Inferior parietal cortex (tissue), 1 donor: ENCODE measurements around the gene LRP2.
"Not testable (repeated sequence)": the region's sequence is repeated elsewhere in the genome, so short reads cannot be mapped to it uniquely, and the experiment has no call there.

ENCODE experiments used
- DNase-seq: peaks from one replicate; pipeline ENCODE4 v3.0.0-alpha.2; 2016; ENCODE audit errors: extremely low spot score

The LRP2 gene

DNA sequence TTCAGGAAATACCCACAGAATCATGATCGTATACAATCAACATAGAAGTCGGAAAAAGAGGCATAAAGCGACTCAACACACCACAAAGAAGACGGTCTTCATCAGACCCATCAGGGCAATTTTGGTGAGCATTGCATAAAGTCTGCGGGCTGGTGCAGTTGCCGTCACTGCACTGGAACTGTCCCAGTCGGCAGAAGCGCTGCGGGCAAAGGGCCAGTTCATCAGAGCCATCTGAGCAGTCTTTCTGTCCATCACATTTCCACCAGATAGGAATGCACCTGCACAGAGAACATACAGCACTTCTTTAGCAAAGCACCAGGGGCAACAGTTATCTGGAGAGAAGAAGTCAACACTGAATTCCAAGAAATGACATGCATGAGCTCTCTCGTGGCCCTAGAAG is 187.2 kb downstream of the LRP2 start:
- no peak for DNase-seq

DNA sequence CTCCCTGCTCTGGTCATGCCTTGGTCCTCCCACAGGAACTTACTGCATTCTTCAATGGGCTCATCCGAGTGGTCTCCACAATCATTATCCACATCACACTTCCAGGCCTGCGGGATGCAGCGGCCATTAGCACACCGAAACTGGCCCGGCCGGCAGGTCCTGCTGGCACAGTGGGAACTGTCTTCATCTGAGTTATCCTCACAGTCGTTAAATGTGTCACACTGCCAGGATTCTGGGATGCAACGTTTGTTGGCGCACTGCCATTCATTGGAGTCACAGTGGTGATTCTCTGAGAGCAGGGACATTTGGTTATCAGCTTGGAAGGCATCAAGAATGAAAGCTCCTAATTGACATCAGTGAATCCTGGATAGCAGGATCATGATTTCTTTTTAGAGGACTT is 188.5 kb downstream of the LRP2 start:
- DNase-seq, result no peak

GRCh38 chr2:169172914-169173313 is 189.4 kb downstream of the LRP2 start:
- no peak for DNase-seq

DNA sequence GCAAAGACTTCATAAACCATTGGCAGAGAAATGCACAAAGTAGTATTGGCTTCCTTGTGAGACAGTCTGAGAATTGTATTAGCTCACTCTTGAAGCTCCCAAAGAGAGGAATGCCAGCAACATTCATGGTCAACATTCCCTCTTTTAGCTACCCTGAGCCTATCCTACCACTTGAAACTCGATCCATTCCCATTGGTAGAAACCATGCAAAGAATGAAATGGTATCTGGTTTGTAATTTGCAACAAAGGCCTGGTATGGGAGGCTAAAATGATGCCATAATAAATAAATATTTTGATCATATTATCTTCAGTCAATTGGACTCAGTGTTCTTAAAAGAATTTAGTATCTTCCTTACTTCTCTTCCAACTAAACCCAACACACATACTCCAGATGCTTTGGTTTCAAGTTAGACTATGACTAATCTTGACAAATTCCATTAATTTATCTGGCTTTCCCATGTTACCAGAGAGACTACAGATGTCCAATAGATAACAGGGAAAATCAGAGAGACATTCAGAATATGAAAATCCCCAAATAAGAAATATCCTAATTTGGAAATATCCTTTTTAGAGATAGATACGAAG is 190.1 kb downstream of the LRP2 start:
- no peak for DNase-seq

DNA sequence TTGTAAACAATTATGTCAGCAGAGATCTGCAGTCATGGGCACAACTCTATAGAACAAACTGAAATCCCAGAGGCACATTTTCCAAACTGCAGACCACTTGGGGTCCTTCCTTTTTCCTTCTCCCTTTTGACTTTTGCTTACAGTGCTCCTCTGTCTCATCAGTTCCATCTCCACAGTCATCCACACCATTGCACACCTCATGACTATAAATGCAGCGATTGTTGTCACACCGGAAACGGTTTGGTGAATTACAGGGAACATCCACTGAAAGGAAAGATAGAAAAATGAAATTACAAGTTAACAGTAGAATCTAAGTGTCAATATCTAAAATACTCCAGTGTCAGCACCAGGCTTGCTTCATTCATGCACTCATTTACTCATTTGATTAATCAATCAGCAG is 196.5 kb downstream of the LRP2 start:
- DNase-seq, result no peak

GRCh38 chr2:169164311-169164710 is 198.0 kb downstream of the LRP2 start:
- DNase-seq, result no peak

DNA sequence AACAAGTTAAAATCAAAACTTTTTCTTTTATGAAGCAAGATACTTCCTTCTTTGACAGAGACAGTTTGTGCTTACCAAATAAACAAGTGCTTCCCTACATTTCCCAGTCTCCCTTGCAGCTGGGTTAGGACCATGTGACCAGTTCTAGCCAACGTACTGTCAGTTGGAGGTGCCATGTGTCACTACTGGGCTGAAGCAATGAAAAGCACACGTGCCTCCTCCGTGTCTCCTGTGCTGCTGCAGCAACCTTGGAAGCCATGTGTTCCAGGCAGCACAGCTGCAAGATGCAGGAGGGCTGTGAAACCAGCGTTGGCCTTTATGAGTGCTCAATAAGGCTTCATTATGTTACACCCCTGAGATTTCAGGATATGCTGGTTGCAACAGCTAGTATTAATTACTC is 199.7 kb downstream of the LRP2 start:
- no peak for DNase-seq

GRCh38 chr2:169160926-169161481 is 201.3 kb downstream of the LRP2 start:
- DNase-seq, result no peak

DNA sequence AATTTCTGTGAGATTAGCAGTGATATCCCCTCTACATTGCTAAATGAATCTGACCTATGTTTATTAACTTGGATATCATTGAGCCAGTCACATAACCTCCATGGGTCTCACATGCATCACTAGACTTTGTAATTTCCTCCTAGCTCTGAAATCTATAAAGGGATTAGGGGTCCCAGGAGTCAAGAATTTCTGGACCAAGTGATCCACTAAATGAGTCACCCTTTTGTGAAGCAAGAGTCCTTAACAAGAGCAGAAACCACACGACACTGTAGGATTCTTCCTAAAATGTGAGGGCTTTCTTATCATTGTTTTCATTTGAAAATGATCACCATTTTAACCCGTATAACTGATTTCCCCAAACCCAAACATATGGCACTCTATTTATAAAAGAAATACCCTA is 202.6 kb downstream of the LRP2 start:
- no peak for DNase-seq

GRCh38 chr2:169158874-169159273 is 203.5 kb downstream of the LRP2 start:
- DNase-seq, result no peak

GRCh38 chr2:169146220-169146619 is 216.1 kb downstream of the LRP2 start:
- no peak for DNase-seq

- DNase-seq, result no peak
These were observed 218.3 kb downstream of the LRP2 start for GRCh38 chr2:169143998-169144397.

- DNase-seq, result peak; percentile 51
These were observed 220.5 kb downstream of the LRP2 start for GRCh38 chr2:169141713-169142352.

DNA sequence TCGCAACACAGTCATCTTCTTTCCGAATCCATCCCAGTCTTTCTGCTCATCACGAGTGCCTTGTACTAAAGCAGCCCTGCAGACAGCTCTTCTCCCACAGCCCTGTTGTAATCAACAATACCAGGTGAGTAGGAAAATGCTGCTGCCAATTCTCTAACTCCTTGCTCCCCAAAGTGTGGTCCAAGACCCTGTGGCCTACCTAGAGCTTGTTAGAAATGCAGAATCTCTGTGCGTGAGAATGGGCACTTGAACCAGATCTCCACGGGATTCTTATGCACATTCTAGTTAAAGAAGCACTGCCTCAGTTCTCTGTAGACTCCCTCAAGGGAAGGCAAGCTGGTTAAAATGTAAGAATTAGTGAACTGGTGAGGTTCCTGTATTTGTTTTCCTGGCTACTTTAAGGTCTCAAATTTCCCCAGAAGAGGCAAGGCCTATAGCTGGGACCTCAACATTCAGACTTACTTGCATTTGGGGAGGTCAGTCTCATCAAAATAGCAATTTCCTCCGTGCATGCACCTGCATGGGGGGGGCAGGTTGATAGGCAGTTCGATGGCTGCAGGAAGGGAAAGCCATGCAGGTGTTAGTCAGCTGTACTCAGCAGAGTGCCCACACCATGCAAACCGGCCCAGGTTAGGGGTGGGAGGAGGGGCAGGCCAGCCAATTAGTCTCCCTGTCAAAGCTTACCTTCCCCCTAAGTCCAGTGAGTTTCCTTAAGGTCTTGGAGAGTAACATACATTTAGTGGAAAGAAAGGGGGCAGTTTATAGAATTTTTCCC is 222.2 kb downstream of the LRP2 start:
- no peak for DNase-seq

GRCh38 chr2:169139145-169139544 is 223.2 kb downstream of the LRP2 start:
- no peak for DNase-seq

DNA sequence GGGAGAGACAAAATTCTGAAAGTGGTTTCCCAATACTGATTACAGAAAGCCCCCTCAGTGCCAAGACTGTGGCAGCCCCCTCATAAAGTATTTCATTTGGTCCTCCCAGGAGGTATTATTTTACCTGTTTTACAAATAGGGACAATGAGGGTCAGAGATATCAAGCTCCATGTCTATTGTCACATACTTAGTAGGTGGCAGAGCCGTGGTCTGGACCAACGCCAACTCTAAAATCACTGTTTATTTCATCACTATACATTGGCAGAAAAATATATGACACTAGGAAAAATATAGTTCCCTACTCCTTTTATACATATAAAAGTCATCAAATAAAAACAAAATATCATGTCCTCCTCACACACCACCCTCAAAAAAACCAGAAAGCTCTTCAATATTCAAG is 224.4 kb downstream of the LRP2 start:
- DNase-seq, result no peak

DNA sequence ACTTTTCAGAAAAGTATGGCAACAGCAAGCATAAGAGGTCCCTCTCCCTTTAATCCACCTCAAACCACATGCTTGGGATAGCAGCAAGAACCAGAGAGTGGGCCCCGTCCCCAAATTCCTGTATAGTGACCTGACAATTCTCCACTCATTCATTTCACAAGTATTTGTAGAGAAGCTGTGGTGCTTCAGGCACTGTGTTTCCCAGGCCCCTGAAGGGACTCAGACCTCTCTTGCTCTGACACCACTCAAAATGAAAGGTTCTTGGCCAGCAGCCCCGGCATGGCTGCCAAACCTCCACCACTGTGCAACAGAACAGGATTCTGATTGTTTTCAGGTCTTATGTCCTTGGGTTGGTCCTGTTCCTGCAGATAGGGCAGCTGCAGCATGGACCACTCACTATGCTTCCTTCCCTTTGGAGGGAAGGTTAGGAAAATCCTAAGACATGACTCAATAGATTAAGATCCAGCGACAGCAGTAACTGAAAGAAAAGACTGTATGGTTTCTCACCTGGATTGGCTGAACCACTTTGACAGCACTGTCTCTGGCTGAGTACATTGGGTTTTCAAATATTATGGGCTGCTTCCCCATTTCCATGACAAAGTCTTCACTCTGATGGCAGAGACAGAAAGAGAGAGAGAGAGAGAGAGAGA is 225.3 kb downstream of the LRP2 start:
- no peak for DNase-seq

DNA sequence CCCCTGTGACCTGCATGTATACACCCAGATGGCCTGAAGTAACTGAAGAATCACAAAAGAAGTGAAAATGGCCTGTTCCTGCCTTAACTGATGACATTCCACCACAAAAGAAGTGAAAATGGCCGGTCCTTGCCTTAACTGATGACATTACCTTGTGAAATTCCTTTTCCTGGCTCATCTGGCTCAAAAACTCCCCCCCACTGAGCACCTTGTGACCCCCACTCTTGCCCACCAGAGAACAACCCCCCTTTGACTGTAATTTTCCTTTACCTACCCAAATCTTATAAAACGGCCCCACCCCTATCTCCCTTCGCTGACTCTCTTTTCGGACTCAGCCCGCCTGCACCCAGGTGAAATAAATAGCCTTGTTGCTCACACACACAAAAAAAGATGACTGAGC is 225.9 kb downstream of the LRP2 start:
- not testable (repeated sequence) for DNase-seq

- not testable (repeated sequence) for DNase-seq
These were observed 228.1 kb downstream of the LRP2 start for GRCh38 chr2:169134272-169134671.

GRCh38 chr2:169131587-169132512 is 230.5 kb downstream of the LRP2 start:
- peak; percentile 82 for DNase-seq

DNA sequence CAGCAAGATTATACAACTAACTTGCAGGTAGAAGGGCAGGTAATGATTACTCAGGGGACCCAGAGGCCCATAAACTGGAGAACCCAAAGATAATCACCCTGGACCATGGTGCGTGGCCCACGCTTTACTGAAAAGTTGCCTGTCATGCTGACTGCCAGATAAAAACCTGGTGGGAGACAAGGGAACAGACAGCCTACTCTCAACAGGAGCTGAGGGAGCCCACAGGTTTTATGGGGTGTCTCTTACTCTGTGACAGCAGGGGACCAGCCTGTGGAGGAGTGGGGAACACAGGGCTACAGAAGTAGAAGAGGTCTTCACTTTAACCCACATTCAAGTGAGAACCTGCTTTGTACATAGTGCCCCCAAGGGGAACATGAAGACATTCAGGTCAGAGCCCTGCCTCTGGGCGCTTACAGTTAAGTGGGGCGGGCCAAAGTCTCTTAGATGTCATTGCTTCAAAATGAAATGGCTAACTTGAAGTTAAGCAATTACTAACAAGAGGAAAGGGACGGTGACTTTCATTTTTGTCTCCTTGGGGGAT is 232.6 kb downstream of the LRP2 start:
- DNase-seq, result no peak
